Measurements from ENCODE around the gene NELL2. TPM values are rescaled to one million over a fixed set of nuclear protein-coding genes. Genes with fewer than 3 reads are reported as not detected.

Gene NELL2
- total and polyA plus RNA-seq, 10 of the 15 experiments (the other 5 are each of a cell fraction or from before 2014, with no cell fraction given), result 0.27 to 2.3 (median 0.76) TPM

- Histone ChIP-seq H3K36me3 (ENCODE audit: control insufficient read depth in 2 of 2, insufficient read depth in 2 of 2, low read length in 1 of 2) (no peaks in the 10 kb centered on the region), H3K4me3 (no peak overlapping the region), H3K27ac (ENCODE audit: control insufficient read depth, insufficient read depth) (no peak overlapping the region), H3K4me1 (ENCODE audit: control insufficient read depth, insufficient read depth, low read length) (no peaks in the 10 kb centered on the region), H3K79me2 (ENCODE audit: control insufficient read depth, insufficient read depth, low read length) (no peaks in the 10 kb centered on the region), H3K9me3 (replicated peaks; ENCODE audit: control insufficient read depth, insufficient read depth, low read length) (no peaks in the 10 kb centered on the region), H3K27me3 (replicated peaks in 1 of 2; ENCODE audit: control insufficient read depth in 2 of 2, insufficient read depth in 2 of 2, low read length in 1 of 2) (no peaks in the 10 kb centered on the region), H4K20me1 (ENCODE audit: control insufficient read depth, insufficient read depth) (no peaks in the 10 kb centered on the region), H3K4me2 (ENCODE audit: control insufficient read depth, insufficient read depth) (no peak overlapping the region), H2AFZ (ENCODE audit: control insufficient read depth, low read depth, low read length) (no peak overlapping the region), H3K9ac (ENCODE audit: control insufficient read depth, insufficient read depth, low read length) (no peak overlapping the region)
- DNase-seq (ENCODE audit: low read depth, low spot score) (no peak), FAIRE-seq (no peak), ATAC-seq (no peak)
- in situ Hi-C loops (cut with MboI), result no loop called here
- BruUV-seq (replicated peaks), result no TSS peak
- ChIA-PET POLR2A (no interaction called here), RAD21 (ENCODE audit: unreplicated experiment) (no interaction called here), CTCF (no interaction called here), SMC1A (ENCODE audit: uncharacterized antibody, unreplicated experiment) (no interaction called here)
- intact Hi-C loops (cut with micrococcal nuclease; ENCODE audit: unreplicated experiment), result no loop called here
- no peak for TF ChIP-seq RAD51 (IDR thresholded peaks at IDR 0.05)
- TF ChIP-seq HDAC6 (IDR thresholded peaks at IDR 0.05; ENCODE audit: unreplicated experiment), result no peak
- TF ChIP-seq USF1 (IDR thresholded peaks at IDR 0.05; ENCODE audit: borderline replicate concordance, extremely low read length, insufficient read depth, low read depth, low read length), result no peak
- no peak for TF ChIP-seq SIN3A (IDR thresholded peaks at IDR 0.05; ENCODE audit: low read depth, low read length)
- no peak for TF ChIP-seq TCF7 (IDR thresholded peaks at IDR 0.05; ENCODE audit: borderline replicate concordance)
- TF ChIP-seq CHD4 (IDR thresholded peaks at IDR 0.05), result no peak
- no peak for TF ChIP-seq MYC (IDR thresholded peaks at IDR 0.05; ENCODE audit: insufficient read depth, insufficient read length, insufficient replicate concordance, low read length, severe bottlenecking)
- no peak for TF ChIP-seq TBL1XR1 (IDR thresholded peaks at IDR 0.05; ENCODE audit: low read depth, low read length)
- TF ChIP-seq ESRRA (IDR thresholded peaks at IDR 0.05; ENCODE audit: low read length), result no peak
- TF ChIP-seq ZNF687 (IDR thresholded peaks at IDR 0.05), result no peak
- no peak for TF ChIP-seq CUX1 (IDR thresholded peaks at IDR 0.05; ENCODE audit: insufficient replicate concordance, low read depth, low read length)
- no peak for TF ChIP-seq SRF (IDR thresholded peaks at IDR 0.05; ENCODE audit: low read depth in 2 of 2, low read length in 2 of 2)
Observed at GRCh38 chr12:44696542-44696941, 179.6 kb downstream of the NELL2 start.
